Fibroblast of pulmonary artery (primary cell): ENCODE measurements around the gene SMAP2.
A peak's percentile ranks its signal among the peaks of the same experiment; 100 is the strongest.

Experiments
- DNase-seq: peaks from one replicate; pipeline ENCODE4 v3.0.0-alpha.2; 2010; ENCODE audit warnings: low read depth
- H3K4me3 ChIP-seq: replicated peaks from 2 replicates; pipeline ENCODE4 v1.5.1; 2011; ENCODE audit warnings: low read depth, mild to moderate bottlenecking, control low read depth, low read length, moderate library complexity
- CTCF ChIP-seq: IDR thresholded peaks from 2 replicates; pipeline ENCODE4 v1.5.1; 2011; ENCODE audit warnings: mild to moderate bottlenecking, control low read depth, low read length, inconsistent platforms; ENCODE audit errors: missing control alignments

The SMAP2 gene

GRCh38 chr1:40396420-40396819 is 22.9 kb downstream of the SMAP2 start:
- H3K4me3 ChIP-seq, result no peak overlapping the region
- no peak for TF ChIP-seq CTCF
- no peak for DNase-seq

GRCh38 chr1:40397258-40397657 is 23.7 kb downstream of the SMAP2 start:
- TF ChIP-seq CTCF, result no peak

GRCh38 chr1:40399984-40400704 is 26.6 kb downstream of the SMAP2 start:
- DNase-seq, result no peak
- no peak overlapping the region for H3K4me3 ChIP-seq
- no peak for TF ChIP-seq CTCF

More at GRCh38 chr1:40397258-40397657, 23.7 kb downstream of the SMAP2 start:
- no peak overlapping the region for H3K4me3 ChIP-seq
- DNase-seq, result no peak

- no peak overlapping the region for H3K4me3 ChIP-seq
- DNase-seq, result no peak
- no peak for TF ChIP-seq CTCF
Observed at GRCh38 chr1:40401473-40402201, 28.1 kb downstream of the SMAP2 start.

GRCh38 chr1:40404670-40405462 is 31.3 kb downstream of the SMAP2 start:
- TF ChIP-seq CTCF, result peak; percentile 78
- peak; percentile 82 for DNase-seq
- no peak overlapping the region for H3K4me3 ChIP-seq

GRCh38 chr1:40405812-40406211 is 32.3 kb downstream of the SMAP2 start:
- no peak for TF ChIP-seq CTCF
- no peak overlapping the region for H3K4me3 ChIP-seq

More at GRCh38 chr1:40405812-40406211, 32.3 kb downstream of the SMAP2 start:
- no peak for DNase-seq
